HL-60 (cell line): Measurements from ENCODE around the gene PLEKHD1.

Experiments
- DNase-seq, 2 experiments: peaks; one replicate each; pipeline ENCODE4 v3.0.0-alpha.2; 2010 to 2020; ENCODE audit warnings: low read depth in 1 of 2, low spot score in 1 of 2
- H3K27ac ChIP-seq: fragments of 250-450 bp; sonication (Bioruptor Pico); replicated peaks from 2 replicates; pipeline ENCODE4 v1.5.1; 2020; ENCODE audit warnings: mild to moderate bottlenecking, moderate library complexity
- H3K27me3 ChIP-seq: fragments of 250-450 bp; sonication (Bioruptor Pico); 2 replicates; pipeline ENCODE4 v1.5.1; 2021; ENCODE audit warnings: mild to moderate bottlenecking, moderate library complexity; ENCODE audit not compliant: insufficient read depth, poor library complexity, severe bottlenecking
- H3K4me3 ChIP-seq: replicated peaks from 2 replicates; pipeline ENCODE4 v1.5.1; 2011; ENCODE audit warnings: mild to moderate bottlenecking, control low read depth, low read length; ENCODE audit not compliant: insufficient read depth
- CTCF ChIP-seq: IDR thresholded peaks from one replicate; pipeline ENCODE4 v1.5.1; 2011; ENCODE audit warnings: low read length, control low read depth, inconsistent platforms; ENCODE audit not compliant: insufficient read depth
- GABPA ChIP-seq: IDR thresholded peaks from 2 replicates; pipeline ENCODE4 v1.6.1; 2012; ENCODE audit warnings: low read depth
- POLR2AphosphoS5 ChIP-seq: IDR thresholded peaks from 2 replicates; pipeline ENCODE4 v1.6.1; 2012; ENCODE audit warnings: low read depth
- REST ChIP-seq: IDR thresholded peaks from 2 replicates; pipeline ENCODE4 v1.6.1; 2012; ENCODE audit warnings: low read depth; ENCODE audit not compliant: insufficient replicate concordance
- SPI1 ChIP-seq: IDR thresholded peaks from 2 replicates; pipeline ENCODE4 v1.6.1; 2012; ENCODE audit warnings: low read depth, mild to moderate bottlenecking, borderline replicate concordance

PLEKHD1 gene

GRCh38 chr14:69531135-69531534, 46.6 kb downstream of the PLEKHD1 start:
- no peak for DNase-seq
- no peak overlapping the region for H3K27ac ChIP-seq
- H3K4me3 ChIP-seq, result no peak overlapping the region
- H3K27me3 ChIP-seq, result no peaks in the 10 kb centered on the region
- TF ChIP-seq GABPA (no peak), CTCF (no peak), REST (no peak), SPI1 (no peak), POLR2AphosphoS5 (no peak)

- TF ChIP-seq CTCF, result no peak
- TF ChIP-seq REST, result no peak
- no peak for TF ChIP-seq GABPA
- no peak for TF ChIP-seq SPI1
- no peak for TF ChIP-seq POLR2AphosphoS5
- DNase-seq, result no peak
- no peak overlapping the region for H3K27ac ChIP-seq
Observed at GRCh38 chr14:69532561-69533340, 48.2 kb downstream of the PLEKHD1 start.

GRCh38 chr14:69535230-69535848, 50.8 kb downstream of the PLEKHD1 start:
- TF ChIP-seq POLR2AphosphoS5, result no peak
- TF ChIP-seq CTCF, result no peak
- DNase-seq, result no peak
- H3K27me3 ChIP-seq, result no peaks in the 10 kb centered on the region
- no peak overlapping the region for H3K27ac ChIP-seq
- H3K4me3 ChIP-seq, result no peak overlapping the region

More at GRCh38 chr14:69532561-69533340, 48.2 kb downstream of the PLEKHD1 start:
- Histone ChIP-seq H3K4me3 (no peak overlapping the region), H3K27me3 (no peaks in the 10 kb centered on the region)
